Spleen (tissue), 7 donors: ENCODE data around the gene ICAM2.

ENCODE experiments used
- CTCF ChIP-seq, 11 experiments: fragments of 200-600 bp in 7 of 11; fragments of 450-650 bp in 4 of 11; sonication (generic) in 4 of 11; IDR thresholded peaks in 8 of 11; conservative IDR thresholded peaks in 3 of 11; 1 replicate in 7 of 11; 2 replicates in 4 of 11; pipeline versions ENCODE4 v1.4.0 to v1.8.0; 2016 to 2021; ENCODE audit warnings: antibody characterized with exemption in 11 of 11, inconsistent platforms in 4 of 11, mild to moderate bottlenecking in 1 of 11
- POLR2A ChIP-seq, 3 donors: fragments of 450-650 bp; IDR thresholded peaks; one replicate each; pipeline ENCODE4 v1.5.1; 2017; ENCODE audit warnings: antibody characterized with exemption in 3 of 3, mild to moderate bottlenecking in 1 of 3
- POLR2AphosphoS5 ChIP-seq, 3 donors: sonication (generic); formaldehyde crosslinking; IDR thresholded peaks; one replicate each; pipeline ENCODE4 v1.5.1; 2017; ENCODE audit warnings: antibody characterized with exemption in 3 of 3
- donor health status: DM: no; HTN: no; CAD: no; lungs with moderate emphysema.
- donor health status: DM: no; HTN: no; CAD: no.
- donor health status: DM: no; HTN: no; CAD: no.

- TF ChIP-seq POLR2AphosphoS5 (IDR thresholded peaks at IDR 0.05) = peak in 1 of 3 donors; percentile 35
- no peak for TF ChIP-seq CTCF (IDR thresholded peaks at IDR 0.05 in 8 of 11, conservative IDR thresholded peaks at IDR 0.05 in 3 of 11)
- TF ChIP-seq POLR2A (IDR thresholded peaks at IDR 0.05) = no peak
Observed at GRCh38 chr17:64051153-64051552, 30.7 kb upstream of the ICAM2 start.
